OCI-LY7 (cell line): ENCODE results near the gene AK9. TPM values are rescaled to one million over a fixed set of nuclear protein-coding genes. Genes with fewer than 3 reads are reported as not detected.

Source experiments
- BruUV-seq: library from RNA; stranded (reverse); fragments of 400-500 nt; replicated peaks from 2 replicates; lab custom pipeline; 2021; lab: Mats Ljungman, UMichigan
- CTCF ChIA-PET: fragments of 300-600 bp; sonication (Branson Sonifier 250); formaldehyde crosslinking; loops from one replicate; lab custom pipeline; 2022; ENCODE audit warnings: antibody characterized with exemption; ENCODE audit not compliant: unreplicated experiment; lab: Charles Lee
- POLR2A ChIA-PET: fragments of 300-600 bp; sonication (Branson Sonifier 250); formaldehyde crosslinking; loops from one replicate; lab custom pipeline; 2022; ENCODE audit warnings: antibody characterized with exemption; lab: Charles Lee
- DNase-seq: peaks from one replicate; pipeline ENCODE4 v3.0.0-alpha.2; 2015; ENCODE audit warnings: low spot score
- H2AFZ ChIP-seq: fragments of 200-600 bp; sonication (generic), shearing (Covaris generic); 2 replicates; pipeline ENCODE4 v1.6.1; 2014; ENCODE audit warnings: mild to moderate bottlenecking, antibody characterized with exemption, low read length, moderate library complexity
- H3K27ac ChIP-seq: fragments of 200-600 bp; sonication (generic); 2 replicates; pipeline ENCODE4 v1.5.1; 2014; ENCODE audit warnings: mixed run types, low read depth, mild to moderate bottlenecking, moderate library complexity, low read length, inconsistent platforms; ENCODE audit not compliant: poor library complexity, severe bottlenecking
- H3K36me3 ChIP-seq: fragments of 200-600 bp; sonication (generic); 2 replicates; pipeline ENCODE4 v1.6.1; 2014; ENCODE audit warnings: mild to moderate bottlenecking, antibody characterized with exemption, low read length, moderate library complexity, mixed read lengths; ENCODE audit not compliant: insufficient read depth
- H3K4me1 ChIP-seq: fragments of 200-600 bp; sonication (generic); 2 replicates; pipeline ENCODE4 v1.5.1; 2014; ENCODE audit warnings: mild to moderate bottlenecking, low read length; ENCODE audit not compliant: insufficient read depth, poor library complexity, severe bottlenecking
- H3K4me2 ChIP-seq: fragments of 200-600 bp; sonication (generic); 2 replicates; pipeline ENCODE4 v1.6.1; 2014; ENCODE audit warnings: mild to moderate bottlenecking, low read length
- H3K4me3 ChIP-seq: fragments of 200-600 bp; sonication (generic); 2 replicates; pipeline ENCODE4 v1.5.1; 2014; ENCODE audit warnings: mild to moderate bottlenecking, low read depth, low read length; ENCODE audit not compliant: poor library complexity, severe bottlenecking
- H3K79me2 ChIP-seq: fragments of 200-600 bp; sonication (generic); 2 replicates; pipeline ENCODE4 v1.6.1; 2016; ENCODE audit warnings: low read depth, mild to moderate bottlenecking, low read length, moderate library complexity, mixed read lengths; ENCODE audit not compliant: insufficient read depth
- H3K9me2 ChIP-seq: fragments of 200-600 bp; sonication (generic); 2 replicates; pipeline ENCODE4 v1.6.1; 2016; ENCODE audit warnings: mild to moderate bottlenecking, low read length, mixed read lengths; ENCODE audit not compliant: insufficient read depth
- H3K9me3 ChIP-seq: fragments of 200-600 bp; sonication (generic); 2 replicates; pipeline ENCODE4 v1.6.1; 2014; ENCODE audit warnings: mild to moderate bottlenecking, mixed run types, low read length, mixed read lengths
- H4K20me1 ChIP-seq: fragments of 200-600 bp; sonication (generic); 2 replicates; pipeline ENCODE4 v1.6.1; 2014; ENCODE audit warnings: mild to moderate bottlenecking, antibody characterized with exemption, low read length, moderate library complexity, mixed read lengths; ENCODE audit not compliant: insufficient read depth
- CTCF ChIP-seq: fragments of 200-600 bp; sonication (generic); conservative IDR thresholded peaks from 2 replicates; pipeline ENCODE4 v1.5.1; 2014; ENCODE audit warnings: mild to moderate bottlenecking, antibody characterized with exemption, low read length, moderate library complexity, mixed read lengths
- EZH2phosphoT487 ChIP-seq: fragments of 200-600 bp; sonication (generic); IDR thresholded peaks from 2 replicates; pipeline ENCODE4 v1.6.1; 2018; ENCODE audit warnings: low read depth, borderline replicate concordance, mild to moderate bottlenecking, mixed run types, antibody characterized with exemption, low read length, moderate library complexity, mixed read lengths
- intact Hi-C: fragments of 100-400 bp; cut with micrococcal nuclease; formaldehyde crosslinking; loops from one replicate; pipeline ENCODE4 v1.10.0; 2022; ENCODE audit not compliant: unreplicated experiment
- total RNA-seq, 2 experiments: library from RNA; depleted of rRNA in 1 of 2; stranded (reverse); fragments of >200 nt in 1 of 2; shearing (Covaris generic) in 1 of 2; gene quantifications; 2 replicates each; pipeline ENCODE4 v1.2.3, GENCODE V29; 2014 to 2022

Gene AK9
- total RNA-seq, 2 experiments from 2014 or later = 4.9 to 6.7 TPM

- no peaks in the 10 kb centered on the region for H3K79me2 ChIP-seq
- CTCF ChIA-PET = no interaction called here
- DNase-seq = no peak
- POLR2A ChIA-PET = interaction anchor here (1.0 to 1.2 kb wide), 2 partner anchors 157 to 318 kb away, joined by 3 to 4 read pairs; no protein-coding TSS in a partner anchor
- peaks cover 16% of the 10 kb centered on the region for H3K4me1 ChIP-seq
- H2AFZ ChIP-seq = no peak overlapping the region
- H3K4me2 ChIP-seq = no peak overlapping the region
- no peaks in the 10 kb centered on the region for H3K9me2 ChIP-seq
- intact Hi-C loops = no loop called here
- no TSS peak for BruUV-seq
- no peaks in the 10 kb centered on the region for H3K9me3 ChIP-seq
- no peaks in the 10 kb centered on the region for H4K20me1 ChIP-seq
- TF ChIP-seq EZH2phosphoT487 (no peak), CTCF (no peak)
- H3K36me3 ChIP-seq = no peaks in the 10 kb centered on the region
- H3K27ac ChIP-seq = no peak overlapping the region
- H3K4me3 ChIP-seq = no peak overlapping the region
Observed at GRCh38 chr6:109722011-109722410, 31.0 kb upstream of the AK9 start.

- H3K79me2 ChIP-seq = no peaks in the 10 kb centered on the region
- peaks cover 16% of the 10 kb centered on the region for H3K4me1 ChIP-seq
- no peaks in the 10 kb centered on the region; the same call in 1 of the 2 replicates for H4K20me1 ChIP-seq
- H3K36me3 ChIP-seq = no peaks in the 10 kb centered on the region
- H3K4me3 ChIP-seq = no peak overlapping the region
- BruUV-seq = no TSS peak
- ChIA-PET POLR2A (interaction anchor here (1.1 kb wide), 2 partner anchors 14 to 25 kb away, joined by 3 to 6 read pairs; no protein-coding TSS in a partner anchor), CTCF (no interaction called here)
- intact Hi-C loops = no loop called here
- no peak overlapping the region for H3K4me2 ChIP-seq
- DNase-seq = no peak
- TF ChIP-seq EZH2phosphoT487 = no peak
- H3K9me3 ChIP-seq = no peaks in the 10 kb centered on the region
- H2AFZ ChIP-seq = no peak overlapping the region
- H3K9me2 ChIP-seq = no peaks in the 10 kb centered on the region
- no peak overlapping the region for H3K27ac ChIP-seq
Observed at GRCh38 chr6:109720311-109720710, 29.3 kb upstream of the AK9 start.

- H3K4me1 ChIP-seq = peaks cover 16% of the 10 kb centered on the region
- CTCF ChIA-PET = no interaction called here
- no peaks in the 10 kb centered on the region; the same call in 1 of the 2 replicates for H4K20me1 ChIP-seq
- no peaks in the 10 kb centered on the region for H3K9me2 ChIP-seq
- no peaks in the 10 kb centered on the region for H3K79me2 ChIP-seq
- no peak overlapping the region for H2AFZ ChIP-seq
- H3K9me3 ChIP-seq = no peaks in the 10 kb centered on the region
- H3K4me2 ChIP-seq = no peak overlapping the region
- intact Hi-C loops = no loop called here
- POLR2A ChIA-PET = interaction anchor here (1.1 kb wide), 1 partner anchor 23 kb away, joined by 3 read pairs; no protein-coding TSS in a partner anchor
- H3K4me3 ChIP-seq = no peak overlapping the region
- H3K27ac ChIP-seq = no peak overlapping the region
- no TSS peak for BruUV-seq
- TF ChIP-seq CTCF = no peak
- no peak for TF ChIP-seq EZH2phosphoT487
- no peaks in the 10 kb centered on the region for H3K36me3 ChIP-seq
- no peak for DNase-seq
Observed at GRCh38 chr6:109718991-109719390, 28.0 kb upstream of the AK9 start.
